NCI-H2107 treated with DMSO at 0.1 percent for 48 hours (cell line): Measurements from ENCODE around the gene SLC45A2.

Experiments
- DNase-seq: peaks from one replicate; lab custom pipeline; 2025; ENCODE audit not compliant: unreplicated experiment; lab: John Stamatoyannopoulos, UW

The SLC45A2 gene

GRCh38 chr5:34007621-34008600 is 23.4 kb upstream of the SLC45A2 start, which contains the start of gene AMACR:
Gene AMACR, minus strand, starts transcription at chr5:34008050. Its CDS starts 31 bp downstream, at chr5:34008019.
- peak; percentile 93 for DNase-seq

GRCh38 chr5:34007201-34007620 is 22.7 kb upstream of the SLC45A2 start:
- DNase-seq = no peak

- no peak for DNase-seq
Measured at GRCh38 chr5:34005681-34006080, 21.2 kb upstream of the SLC45A2 start.

GRCh38 chr5:34005211-34005610 is 20.7 kb upstream of the SLC45A2 start:
- DNase-seq = no peak

- no peak for DNase-seq
Measured at GRCh38 chr5:34003941-34004340, 19.4 kb upstream of the SLC45A2 start.

- no peak for DNase-seq
Measured at GRCh38 chr5:34002629-34003328, 18.3 kb upstream of the SLC45A2 start.

GRCh38 chr5:34001241-34001841 is 16.8 kb upstream of the SLC45A2 start:
- DNase-seq = peak; percentile 96

- DNase-seq = no peak
Measured at GRCh38 chr5:33999978-34000377, 15.5 kb upstream of the SLC45A2 start.

- peak; percentile 88 for DNase-seq
Measured at GRCh38 chr5:33997331-33997983, 13.0 kb upstream of the SLC45A2 start.

GRCh38 chr5:33995865-33996264 is 11.4 kb upstream of the SLC45A2 start:
- DNase-seq = no peak

- DNase-seq = peak; percentile 49
Measured at GRCh38 chr5:33994845-33995244, 10.4 kb upstream of the SLC45A2 start.

- no peak for DNase-seq
Measured at GRCh38 chr5:33992864-33993263, 8.4 kb upstream of the SLC45A2 start.

- no peak for DNase-seq
Measured at GRCh38 chr5:33985447-33985846, 954 bp upstream of the SLC45A2 start.

GRCh38 chr5:33984178-33984577 is 315 bp downstream of the SLC45A2 start:
- no peak for DNase-seq

GRCh38 chr5:33981408-33982162 is 2.9 kb downstream of the SLC45A2 start:
- no peak for DNase-seq

- no peak for DNase-seq
Measured at GRCh38 chr5:33980030-33980429, 4.5 kb downstream of the SLC45A2 start.

GRCh38 chr5:33978306-33978705 is 6.2 kb downstream of the SLC45A2 start:
- DNase-seq = no peak

- DNase-seq = no peak
Measured at GRCh38 chr5:33976307-33976706, 8.2 kb downstream of the SLC45A2 start.

- no peak for DNase-seq
Measured at GRCh38 chr5:33975852-33976251, 8.6 kb downstream of the SLC45A2 start.

GRCh38 chr5:33973271-33973670 is 11.2 kb downstream of the SLC45A2 start:
- no peak for DNase-seq
